ENCODE measurements around the gene GH2.
A peak's percentile ranks its signal among the peaks of the same experiment; 100 is the strongest.
"Not testable (repeated sequence)": the region's sequence is repeated elsewhere in the genome, so short reads cannot be mapped to it uniquely, and the experiment has no call there.

GH2 gene

GRCh38 chr17:63910096-63910495 lies 28.4 kb upstream of the GH2 start:
- DNase-seq = no peak

- DNase-seq = not testable (repeated sequence)
Measured at GRCh38 chr17:63909586-63909985, 27.8 kb upstream of the GH2 start.

GRCh38 chr17:63907161-63907778 lies 25.5 kb upstream of the GH2 start:
- peak; percentile 21 for DNase-seq

- DNase-seq = not testable (repeated sequence)
Measured at GRCh38 chr17:63904796-63905195, 23.1 kb upstream of the GH2 start.

- DNase-seq = not testable (repeated sequence)
Measured at GRCh38 chr17:63903787-63904201, 22.1 kb upstream of the GH2 start.

GRCh38 chr17:63901971-63902370 lies 20.2 kb upstream of the GH2 start:
- DNase-seq = not testable (repeated sequence)

- DNase-seq = not testable (repeated sequence)
Measured at GRCh38 chr17:63898899-63899798, 17.4 kb upstream of the GH2 start.

GRCh38 chr17:63896524-63897354 lies 15.0 kb upstream of the GH2 start, which contains the start of gene CSH1:
CSH1 (minus strand) TSS chr17:63896574; CDS start chr17:63896511, 63 bp downstream.
- DNase-seq = not testable (repeated sequence)

GRCh38 chr17:63894821-63895220 lies 13.1 kb upstream of the GH2 start:
- DNase-seq = not testable (repeated sequence)

- not testable (repeated sequence) for DNase-seq
Measured at GRCh38 chr17:63894021-63894420, 12.3 kb upstream of the GH2 start.

GRCh38 chr17:63892316-63893037 lies 10.7 kb upstream of the GH2 start:
- not testable (repeated sequence) for DNase-seq

GRCh38 chr17:63889026-63889848 lies 7.5 kb upstream of the GH2 start:
- not testable (repeated sequence) for DNase-seq

GRCh38 chr17:63885119-63885518 lies 3.4 kb upstream of the GH2 start:
- DNase-seq = not testable (repeated sequence)

GRCh38 chr17:63882626-63883126 lies 932 bp upstream of the GH2 start:
- DNase-seq = not testable (repeated sequence)

- DNase-seq = not testable (repeated sequence)
Measured at GRCh38 chr17:63881337-63881736, 407 bp downstream of the GH2 start.

- no peak for DNase-seq
Measured at GRCh38 chr17:63880706-63881105, 1.0 kb downstream of the GH2 start.

GRCh38 chr17:63878413-63878812 lies 3.3 kb downstream of the GH2 start:
- not testable (repeated sequence) for DNase-seq

- not testable (repeated sequence) for DNase-seq
Measured at GRCh38 chr17:63874693-63875092, 7.1 kb downstream of the GH2 start.

- not testable (repeated sequence) for DNase-seq
Measured at GRCh38 chr17:63874061-63874626, 7.6 kb downstream of the GH2 start.

- not testable (repeated sequence) for DNase-seq
Measured at GRCh38 chr17:63873577-63873976, 8.2 kb downstream of the GH2 start, which contains the start of gene CSH2. CSH2 (minus strand) TSS chr17:63873677; CDS start chr17:63873614, 63 bp downstream.
